Measurements from ENCODE around the gene TRIM72.

GRCh38 chr16:31224092-31224955 is 10.4 kb downstream of the TRIM72 start:
- TF ChIP-seq CTCF (conservative IDR thresholded peaks at IDR 0.05 in 1 of 2, IDR thresholded peaks at IDR 0.05 in 1 of 2; ENCODE audit: extremely low read depth in 1 of 2, insufficient read depth in 1 of 2, low read depth in 1 of 2, low read length in 2 of 2): no peak
- TF ChIP-seq EZH2 (IDR thresholded peaks at IDR 0.05; ENCODE audit: borderline replicate concordance, low read length): no peak
